Colon (tissue), 2 donors: ENCODE measurements around the gene SASH1.

ENCODE experiments used
- FAIRE-seq: peaks from 2 replicates; lab custom pipeline; 2012; peaks lifted over from hg19 to GRCh38; lab: Jason Lieb, UNC
- donor health status: control.
- donor health status: control.

SASH1 gene

DNA sequence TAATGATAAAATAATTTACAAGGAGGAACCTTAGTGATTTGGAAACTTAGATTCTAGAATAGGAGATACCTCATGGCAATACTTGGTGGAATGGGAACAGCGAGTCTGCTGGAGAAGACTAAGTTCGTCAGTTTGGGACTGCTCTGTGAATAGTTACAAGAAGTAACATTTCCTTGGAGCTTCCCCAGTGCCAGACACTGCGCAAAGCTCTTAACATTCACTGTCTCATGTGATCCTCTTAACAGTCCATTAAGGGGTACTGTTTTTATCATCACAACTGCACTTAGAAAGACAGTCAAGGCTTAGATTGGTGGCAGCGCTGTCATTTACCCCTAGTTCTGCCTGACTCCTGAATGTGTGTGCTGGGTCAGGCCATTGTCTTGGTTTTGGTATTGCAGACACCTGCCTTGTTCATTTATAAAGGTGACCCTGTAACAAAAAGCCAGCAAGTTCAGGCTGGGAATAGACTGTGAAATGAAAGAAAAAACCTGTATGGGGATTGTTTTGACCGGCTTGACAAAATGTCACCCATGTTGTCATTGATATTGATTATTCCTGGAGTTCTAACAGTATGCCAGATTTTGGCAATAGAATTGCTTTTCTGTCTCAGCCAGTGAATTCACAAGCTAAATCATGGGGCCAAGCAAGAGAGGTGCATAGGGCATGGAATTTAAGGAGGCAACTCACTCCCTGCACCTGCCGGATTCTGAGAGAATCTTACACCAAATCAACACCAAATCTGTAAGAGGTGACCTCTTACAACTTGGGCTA, 118.4 kb downstream of the SASH1 start:
- FAIRE-seq, result no peak

DNA sequence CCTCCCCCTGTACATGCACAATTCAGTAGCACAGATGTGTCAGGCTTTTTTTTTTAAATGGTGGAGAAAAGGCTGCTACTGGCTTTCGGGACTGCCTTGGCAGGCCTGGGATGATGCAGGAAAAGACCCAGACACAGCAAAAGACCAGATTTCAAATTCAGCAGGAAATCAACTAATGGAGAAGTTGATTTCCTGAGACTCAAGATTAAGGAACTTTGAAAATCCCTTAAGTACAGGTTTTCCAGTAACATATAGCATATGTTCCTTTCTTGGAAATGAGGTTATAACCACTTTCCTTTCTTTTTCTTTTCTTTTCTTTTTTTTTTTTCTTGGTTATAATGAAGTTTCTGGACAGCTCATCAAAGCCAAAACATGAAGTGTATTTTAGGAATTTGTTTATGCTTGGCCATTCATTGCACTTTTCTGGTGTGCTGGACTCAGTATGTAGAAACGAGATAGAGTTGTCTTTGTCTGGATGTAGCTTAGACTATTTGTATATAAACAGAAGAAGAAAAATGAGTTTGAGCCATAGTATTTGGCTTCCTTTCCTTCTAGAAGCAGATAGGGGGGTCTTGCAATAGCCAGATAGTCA, 119.4 kb downstream of the SASH1 start:
- no peak for FAIRE-seq

DNA sequence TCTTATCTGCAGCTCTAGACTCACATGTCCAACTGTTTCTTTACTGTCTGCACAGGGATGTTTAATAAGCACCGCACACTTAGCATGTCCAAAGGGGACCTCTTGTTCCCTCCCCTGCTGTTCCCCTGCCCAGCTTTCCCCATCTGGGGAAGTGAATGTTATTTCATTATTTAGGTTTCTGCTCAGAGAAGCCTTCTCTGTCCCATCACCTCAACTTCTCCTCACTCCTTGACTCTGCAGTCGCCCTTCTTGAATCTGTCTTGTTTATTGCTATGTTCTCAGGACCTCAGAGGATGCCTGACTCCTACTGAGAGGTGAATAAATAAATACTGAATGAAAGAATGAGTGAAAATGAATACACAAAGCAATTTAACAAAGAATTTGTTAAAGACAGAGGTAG, 121.0 kb downstream of the SASH1 start:
- FAIRE-seq, result no peak

DNA sequence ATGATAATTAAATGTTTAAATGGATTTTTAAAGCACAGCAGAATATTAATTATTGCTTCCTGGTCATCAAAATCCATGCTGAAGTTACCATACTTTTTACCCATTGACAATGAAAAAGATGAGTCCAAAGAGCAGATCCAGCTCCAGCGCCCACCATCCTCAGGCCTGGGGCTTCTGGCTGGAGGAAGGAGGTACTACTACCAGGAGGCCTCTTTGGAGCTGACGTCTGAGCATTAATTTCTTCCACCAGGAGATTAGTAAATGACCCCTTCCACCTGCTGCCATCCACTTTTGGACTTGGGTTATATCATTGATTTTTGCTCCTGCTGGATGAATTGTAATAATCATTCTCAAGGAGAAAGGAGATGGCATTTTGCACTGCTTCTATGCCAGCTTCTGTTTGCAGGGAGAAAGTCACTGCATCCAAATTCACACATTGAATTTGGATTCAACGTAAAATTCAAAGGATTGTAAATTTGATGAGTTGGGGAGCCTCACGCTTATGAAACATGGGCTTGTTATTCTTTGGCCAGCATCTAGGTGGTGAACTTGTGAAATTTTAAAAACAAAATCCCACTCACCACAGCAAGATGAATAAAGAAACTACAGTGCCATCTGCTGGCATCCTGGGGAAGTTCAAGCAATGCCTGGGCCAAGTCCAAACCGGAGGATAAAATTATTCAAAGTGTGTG, 121.8 kb downstream of the SASH1 start:
- FAIRE-seq, result no peak

DNA sequence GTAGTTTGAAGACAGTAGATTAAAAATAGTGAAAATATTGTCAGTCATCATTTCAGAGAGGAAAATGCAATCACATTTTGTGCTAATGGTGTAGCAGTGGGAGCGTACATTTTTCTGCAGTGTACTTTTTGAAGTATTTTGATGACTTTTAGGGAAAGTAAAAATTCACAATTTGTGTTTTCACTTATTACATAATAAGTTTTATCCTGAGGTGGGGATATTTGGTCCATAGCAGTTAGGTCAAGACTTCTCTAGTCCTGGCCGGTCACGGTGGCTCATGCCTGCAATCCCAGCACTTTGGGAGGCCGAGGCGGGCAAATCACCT, 122.3 kb downstream of the SASH1 start:
- FAIRE-seq, result no peak

DNA sequence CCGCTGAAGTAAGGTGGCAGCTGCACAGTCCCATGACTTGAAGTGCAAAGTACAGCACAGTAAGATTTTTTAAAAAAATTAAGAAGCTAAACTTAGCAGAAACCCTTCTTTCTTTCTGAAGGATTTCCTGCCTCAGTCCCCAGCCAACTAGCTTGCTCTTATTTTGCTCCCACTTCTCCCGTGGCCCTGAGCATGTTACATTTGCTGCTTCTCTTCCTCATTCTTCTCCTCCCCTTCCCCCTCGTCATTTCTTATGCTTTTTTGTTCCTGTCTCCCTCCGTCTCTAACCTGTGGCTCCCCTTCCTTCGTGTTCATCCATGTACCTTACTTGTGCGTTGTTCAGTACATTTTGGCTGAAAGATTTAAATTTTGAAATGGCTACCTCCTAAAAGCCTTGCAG, 123.0 kb downstream of the SASH1 start:
- FAIRE-seq, result no peak

DNA sequence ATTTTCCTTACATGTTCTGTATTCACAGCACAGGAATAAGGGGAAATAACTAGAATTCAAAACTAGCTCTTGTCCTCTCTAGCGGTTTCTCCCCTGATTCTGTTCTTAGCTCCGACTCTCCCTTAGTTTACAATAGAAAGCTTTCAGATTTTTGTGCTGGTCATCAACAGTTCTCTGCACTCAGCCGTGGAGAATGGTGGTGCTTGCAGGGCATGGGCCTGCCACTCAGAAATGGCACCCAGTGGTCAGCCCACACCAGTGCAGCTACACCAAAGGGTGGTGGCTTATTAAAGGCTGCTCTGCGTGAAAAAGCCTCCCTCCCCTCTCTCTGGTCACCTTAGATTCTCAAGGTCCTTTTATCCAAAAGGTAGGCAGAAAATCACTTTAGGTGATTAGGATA, 123.5 kb downstream of the SASH1 start:
- FAIRE-seq, result no peak

DNA sequence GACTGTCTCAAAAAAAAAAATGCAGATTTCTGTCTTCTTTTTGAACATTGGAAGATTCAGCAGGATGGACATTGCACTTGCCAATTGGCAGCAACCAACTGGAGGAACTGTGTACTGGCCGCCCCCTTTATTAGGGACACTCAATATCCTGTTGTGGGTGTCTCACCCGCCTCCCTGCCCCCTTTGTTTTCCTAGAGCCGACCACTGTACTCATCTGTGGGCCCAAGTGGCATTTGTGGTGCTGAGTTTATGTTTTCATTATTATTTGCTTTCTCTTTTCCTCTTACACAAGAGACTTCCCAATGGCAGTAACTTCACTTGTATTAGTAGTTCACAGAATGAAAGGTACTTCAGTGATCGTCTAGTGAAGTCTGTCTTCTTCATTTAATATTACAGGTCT, 125.3 kb downstream of the SASH1 start:
- no peak for FAIRE-seq

DNA sequence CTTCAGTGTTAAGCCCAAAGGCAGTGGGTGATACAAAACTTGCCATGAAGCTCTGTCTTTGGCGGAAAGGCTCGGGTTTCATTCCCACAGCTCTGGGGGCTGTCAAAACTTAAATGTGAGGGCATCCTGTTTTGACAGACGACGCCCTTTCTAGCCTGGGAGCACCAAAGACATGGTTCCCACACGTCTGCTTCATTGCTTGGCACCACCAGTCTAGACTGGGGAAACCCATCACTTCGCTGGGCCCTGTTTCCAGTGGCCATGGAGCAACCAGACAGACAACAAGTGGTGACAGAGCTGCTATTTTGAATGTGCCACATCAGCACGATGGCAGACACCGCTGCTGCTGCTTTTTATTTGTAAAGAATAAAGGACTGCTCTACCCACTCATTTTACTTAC, 127.5 kb downstream of the SASH1 start:
- no peak for FAIRE-seq

DNA sequence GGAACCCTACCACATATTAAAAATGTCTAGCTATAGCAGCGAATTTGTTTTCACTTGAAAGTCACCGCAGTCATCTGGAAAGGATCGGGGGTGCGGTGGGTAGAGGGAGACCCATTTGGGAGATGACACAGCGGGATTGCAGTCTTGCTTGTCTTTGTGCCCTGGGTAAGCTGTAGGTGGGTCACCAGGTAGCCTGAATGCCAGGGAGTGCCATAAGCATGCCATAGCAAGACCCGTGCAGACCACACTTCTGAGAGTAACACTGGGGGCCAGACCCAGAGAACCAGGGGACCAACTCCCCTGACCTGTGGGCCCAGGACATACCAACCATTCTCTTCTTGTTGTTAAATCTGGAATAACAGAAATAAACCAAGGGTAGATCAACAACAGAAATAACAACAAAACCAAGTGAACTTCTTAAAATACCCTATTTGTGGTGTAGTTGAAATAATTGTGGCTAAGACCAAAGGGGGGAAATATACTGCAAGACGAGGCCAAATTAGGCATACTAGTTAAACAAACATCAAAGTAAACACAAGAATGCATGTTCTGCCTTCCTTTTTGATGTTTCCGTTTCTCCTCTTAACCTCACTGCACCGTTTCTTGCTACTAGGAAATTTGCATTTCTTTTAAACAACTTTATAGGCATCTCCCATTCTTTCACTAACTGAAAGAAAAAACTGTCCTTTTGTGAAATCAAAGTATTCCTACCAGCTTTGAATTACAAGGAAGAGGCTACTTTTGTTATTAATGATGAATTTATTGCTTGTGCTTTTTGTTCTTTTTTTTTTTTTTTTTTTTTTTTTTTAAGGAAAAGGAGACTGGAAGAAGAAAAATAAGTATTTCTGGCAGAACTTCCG, 128.2 kb downstream of the SASH1 start:
- no peak for FAIRE-seq

DNA sequence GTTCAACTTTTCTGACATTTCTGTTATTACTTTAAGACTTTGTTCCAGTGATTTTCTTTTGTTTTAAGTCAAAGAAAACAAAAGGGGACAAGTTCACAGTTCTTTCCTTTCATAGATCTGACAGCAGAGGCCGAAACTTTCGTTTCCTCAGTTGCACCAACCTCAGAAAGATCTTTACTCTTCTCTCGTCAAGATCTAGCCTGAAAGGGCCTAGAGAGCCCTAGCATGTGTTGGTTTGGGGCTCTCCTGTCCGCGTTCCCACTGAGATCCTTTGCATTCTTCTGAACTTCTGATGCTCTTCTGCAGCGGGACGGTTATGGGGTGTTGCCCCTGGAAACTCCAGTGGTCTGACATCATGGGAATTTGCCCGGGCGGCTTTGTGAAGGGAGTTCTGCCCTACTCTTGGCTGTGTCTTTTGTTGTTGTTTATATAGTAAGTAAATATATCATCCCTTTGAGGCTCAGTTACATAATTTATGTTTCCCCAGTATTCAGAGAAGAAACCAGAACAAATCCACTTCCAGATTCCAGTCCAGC, 129.1 kb downstream of the SASH1 start:
- no peak for FAIRE-seq

DNA sequence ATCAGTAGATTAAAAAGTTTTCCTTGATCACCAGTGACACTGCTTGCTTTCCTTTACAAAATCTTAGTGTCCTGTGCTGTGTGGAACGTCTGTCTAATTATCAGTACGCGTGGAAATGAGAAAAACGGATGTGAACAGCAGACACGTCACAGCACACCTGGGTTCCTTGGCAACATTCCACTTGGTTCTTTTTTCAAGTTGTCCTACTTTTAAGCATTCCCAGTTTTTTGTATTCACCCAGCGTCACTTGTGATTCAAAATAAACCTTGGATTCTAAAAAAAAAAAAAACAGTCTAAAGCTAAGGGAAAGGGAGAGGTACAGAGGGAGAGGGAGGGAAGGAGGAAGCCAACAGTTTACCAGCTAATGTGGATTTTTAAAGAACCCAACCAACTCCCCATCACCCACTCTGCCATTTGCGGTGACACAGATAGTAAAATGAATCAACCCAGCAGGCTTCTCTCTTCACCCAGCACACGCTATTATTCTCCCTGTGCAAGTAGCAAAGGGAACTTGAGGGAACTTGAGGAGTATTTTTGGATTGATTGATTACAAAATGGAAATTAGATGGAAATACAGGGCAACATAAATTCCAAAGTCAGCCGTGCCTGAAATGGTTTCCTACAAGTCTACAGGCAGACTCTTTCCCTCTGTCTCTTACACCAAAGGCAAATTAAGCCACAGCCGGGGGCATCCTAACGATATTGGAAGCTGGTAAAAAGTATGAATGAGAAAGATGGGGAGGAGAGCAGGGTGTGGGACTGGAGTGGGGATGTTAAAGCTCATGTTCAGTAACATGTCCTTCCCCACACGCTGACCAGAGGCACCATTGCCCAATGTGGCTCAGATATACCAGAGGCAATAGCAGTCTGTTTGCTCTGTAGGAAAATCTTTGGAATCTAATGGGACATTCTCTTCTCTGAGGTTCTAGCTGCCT, 129.8 kb downstream of the SASH1 start:
- no peak for FAIRE-seq

DNA sequence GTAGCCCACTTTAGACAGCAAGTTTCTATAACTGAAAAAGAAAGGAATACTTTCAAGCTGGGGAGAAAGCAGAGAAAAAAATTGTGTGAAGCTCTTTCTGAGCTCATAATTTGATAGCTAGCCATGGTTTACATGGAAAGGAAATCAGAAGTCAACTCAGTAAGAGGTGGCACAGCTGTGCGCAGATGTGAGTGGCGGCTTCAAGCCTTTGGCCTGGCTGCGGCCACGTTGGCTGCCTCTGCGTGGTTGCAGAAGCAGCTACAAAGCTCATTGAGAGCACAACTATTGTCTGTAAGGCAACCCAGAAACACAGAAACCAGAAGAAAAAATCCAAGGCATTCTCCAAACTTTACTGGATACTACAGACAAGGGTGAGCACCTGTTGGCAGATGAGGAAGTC, 136.9 kb downstream of the SASH1 start:
- no peak for FAIRE-seq

DNA sequence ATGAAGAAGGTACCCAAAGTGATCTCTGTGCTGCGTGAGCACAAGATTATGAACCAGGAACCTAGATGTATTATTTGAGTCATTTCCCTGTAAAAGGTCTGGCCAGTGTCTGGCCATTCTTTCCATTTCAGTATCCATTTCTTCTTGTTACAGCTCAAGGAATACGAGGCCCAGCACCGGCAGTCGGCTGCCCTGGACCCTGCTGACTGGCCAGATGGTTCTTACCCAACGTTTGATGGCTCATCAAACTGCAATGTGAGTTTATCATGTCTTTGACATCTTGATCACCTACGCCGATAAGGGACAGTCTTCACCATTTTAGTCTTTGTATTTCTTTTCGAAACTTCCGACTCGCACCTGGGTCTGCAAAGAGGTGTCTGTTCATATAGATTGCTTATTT, 144.8 kb downstream of the SASH1 start:
- no peak for FAIRE-seq

DNA sequence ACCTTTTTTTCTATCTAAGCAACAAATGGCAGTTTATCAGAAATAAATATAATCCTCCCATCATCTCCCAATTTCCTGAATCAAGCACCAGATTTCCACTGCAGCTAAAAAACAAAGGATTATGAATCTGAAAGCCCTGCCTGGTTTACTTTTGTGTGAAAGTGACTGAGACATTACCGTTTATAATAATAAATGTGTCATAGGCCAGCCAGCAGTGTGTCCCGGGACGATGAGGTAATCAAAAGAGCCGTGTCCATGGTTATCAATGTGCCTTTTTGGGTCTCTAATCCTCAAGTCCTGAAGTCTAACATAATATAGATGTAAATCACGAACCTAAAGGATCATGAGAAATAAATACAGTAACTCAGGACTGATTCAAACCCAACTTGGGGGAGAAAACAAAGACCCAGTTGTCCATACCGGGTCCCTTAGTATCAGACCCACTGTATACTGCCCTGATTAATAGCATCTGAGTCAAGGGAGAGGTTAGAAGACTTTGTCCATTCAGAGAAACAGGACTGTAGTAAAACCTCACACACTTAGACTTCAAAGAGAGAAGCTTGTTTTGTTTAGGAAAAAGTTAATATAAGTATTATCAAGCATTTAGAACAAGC, 149.1 kb downstream of the SASH1 start:
- no peak for FAIRE-seq

DNA sequence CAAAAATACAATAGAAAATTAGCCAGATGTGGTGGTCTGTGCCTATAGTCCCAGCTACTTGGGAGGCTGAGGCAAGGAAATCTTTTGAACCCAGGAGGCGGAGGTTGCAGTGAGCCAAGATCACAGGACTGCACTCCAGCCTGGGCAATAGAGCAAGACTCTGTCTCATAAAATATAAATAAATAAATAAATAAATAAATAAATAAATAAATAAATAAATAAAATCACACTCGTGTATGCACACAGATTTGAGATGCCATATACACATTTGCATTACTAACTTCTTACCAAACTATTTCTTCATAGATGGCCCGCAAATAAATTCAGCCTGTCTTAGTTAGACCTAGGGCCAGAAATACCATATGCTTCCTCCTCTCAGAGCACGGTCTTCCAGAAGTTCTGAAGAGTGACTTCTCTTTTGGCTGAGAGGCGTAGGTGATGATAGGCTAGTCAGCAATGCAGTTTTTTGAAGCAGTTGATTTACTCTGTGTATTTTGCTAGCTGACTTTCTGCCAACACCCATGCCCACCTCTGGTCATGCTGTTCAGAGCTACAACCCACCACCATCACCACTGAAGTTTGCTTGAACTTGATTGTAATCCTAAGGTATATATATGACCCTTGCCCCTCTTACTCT, 150.1 kb downstream of the SASH1 start:
- no peak for FAIRE-seq

DNA sequence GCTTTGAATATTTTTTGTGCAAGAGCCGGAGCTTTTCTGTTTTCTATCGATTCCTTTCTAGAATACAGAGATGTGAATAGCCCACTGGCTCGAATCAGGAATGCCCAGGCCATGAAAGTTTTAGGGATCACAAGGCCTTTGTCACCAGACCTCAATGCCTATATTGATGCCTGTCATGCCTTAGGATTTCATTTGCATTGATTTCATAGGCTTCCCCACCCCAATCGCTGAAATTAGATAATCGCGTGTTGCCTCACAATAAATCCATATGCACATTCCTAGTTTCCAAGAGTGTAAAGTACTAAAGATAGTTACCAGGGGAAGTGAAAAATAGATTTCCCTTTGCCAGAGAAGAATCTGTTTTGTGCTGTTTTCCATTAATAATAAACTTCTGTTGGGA, 150.8 kb downstream of the SASH1 start:
- no peak for FAIRE-seq

DNA sequence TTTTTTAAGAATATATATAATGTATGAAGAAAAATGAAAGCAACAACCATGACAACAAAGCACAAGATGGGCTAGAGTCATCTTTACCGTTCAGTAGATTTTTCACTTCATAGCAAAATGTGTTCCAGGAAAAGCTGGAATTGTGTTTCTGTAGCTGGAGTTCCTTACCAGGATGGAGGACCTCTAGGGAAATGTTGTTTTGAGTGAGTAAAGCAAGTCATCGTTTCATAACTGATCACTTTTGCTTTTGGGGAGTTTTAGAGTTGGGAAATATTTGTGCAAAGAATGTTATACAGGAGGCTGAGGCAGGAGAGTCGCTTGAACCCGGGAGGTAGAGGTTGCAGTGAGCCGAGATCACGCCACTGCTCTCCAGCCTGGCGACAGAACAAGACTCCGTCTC, 151.6 kb downstream of the SASH1 start:
- no peak for FAIRE-seq

DNA sequence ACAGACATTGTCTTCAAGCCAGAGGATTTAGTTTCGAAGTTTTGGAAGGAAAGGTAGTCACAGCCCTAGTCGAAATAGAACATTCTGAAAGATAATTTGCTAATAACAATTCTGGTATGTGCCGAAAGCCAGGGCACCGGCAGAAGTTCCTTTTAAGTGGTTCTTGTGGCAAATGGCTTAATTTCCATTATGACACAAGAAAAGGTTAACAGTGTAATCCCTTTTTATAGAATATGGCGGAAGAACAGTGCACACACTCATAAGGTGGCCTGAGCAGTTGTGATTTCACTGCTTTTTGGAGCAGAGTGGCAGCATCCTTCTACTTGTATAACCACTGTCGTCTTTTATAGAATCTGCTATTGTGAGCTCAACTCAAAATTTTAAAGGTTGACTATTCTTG, 152.4 kb downstream of the SASH1 start:
- FAIRE-seq, result no peak

DNA sequence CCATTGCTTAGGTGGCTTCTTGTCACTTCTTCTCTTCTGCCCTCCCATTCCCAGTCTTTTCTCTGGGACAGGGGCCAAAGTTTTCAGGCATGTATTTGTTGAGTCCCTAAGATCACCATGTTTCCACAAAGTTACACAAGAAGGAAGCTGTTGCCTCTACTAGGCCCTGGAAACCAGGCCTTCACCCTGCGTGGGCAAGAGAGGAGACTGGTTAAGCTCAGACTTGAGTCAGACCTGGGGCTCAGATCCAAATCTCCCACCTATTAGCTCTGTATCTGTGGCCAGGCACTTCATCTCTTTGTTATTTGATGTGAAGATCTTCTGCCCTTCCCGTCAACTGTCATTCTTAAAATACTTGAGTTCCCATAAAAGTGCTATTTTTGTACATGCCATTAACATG, 154.6 kb downstream of the SASH1 start:
- FAIRE-seq, result no peak
